Superior temporal gyrus (tissue), 1 donor: ENCODE measurements around the gene CDK14.
"Not testable (repeated sequence)": the region's sequence is repeated elsewhere in the genome, so short reads cannot be mapped to it uniquely, and the experiment has no call there.

Source experiments
- DNase-seq: peaks from one replicate; pipeline ENCODE4 v3.0.0-alpha.2; 2016; ENCODE audit errors: extremely low spot score

CDK14 gene

GRCh38 chr7:90719155-90719554 lies 123.0 kb downstream of the CDK14 start:
- DNase-seq, result peak; percentile 35

GRCh38 chr7:90720984-90721760 lies 125.1 kb downstream of the CDK14 start:
- peak; percentile 12 for DNase-seq

- no peak for DNase-seq
These were observed 125.8 kb downstream of the CDK14 start for GRCh38 chr7:90721869-90722431.

- no peak for DNase-seq
These were observed 127.1 kb downstream of the CDK14 start for GRCh38 chr7:90723233-90723632.

- DNase-seq, result no peak
These were observed 127.7 kb downstream of the CDK14 start for GRCh38 chr7:90723866-90724265.

GRCh38 chr7:90726120-90726519 lies 130.0 kb downstream of the CDK14 start:
- DNase-seq, result peak; percentile 10

DNA sequence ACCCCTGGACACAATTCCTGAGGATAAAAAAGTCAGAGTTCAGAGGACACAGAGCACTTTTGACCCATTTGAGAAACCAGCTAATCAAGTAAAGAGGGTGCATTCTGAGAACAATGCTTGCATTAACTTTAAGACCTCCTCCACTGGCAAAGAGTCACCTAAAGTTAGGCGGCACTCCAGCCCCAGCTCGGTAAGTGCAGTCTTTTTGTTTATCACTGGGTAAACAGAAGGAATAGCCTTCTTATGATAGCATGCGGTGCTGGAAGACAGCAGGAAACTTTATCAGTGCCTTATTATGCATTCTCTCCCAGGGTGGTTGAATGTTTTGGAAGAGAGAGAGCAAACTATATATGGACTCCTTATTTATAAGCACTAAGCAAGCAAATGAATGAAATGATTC lies 130.5 kb downstream of the CDK14 start:
- peak; percentile 23 for DNase-seq

DNA sequence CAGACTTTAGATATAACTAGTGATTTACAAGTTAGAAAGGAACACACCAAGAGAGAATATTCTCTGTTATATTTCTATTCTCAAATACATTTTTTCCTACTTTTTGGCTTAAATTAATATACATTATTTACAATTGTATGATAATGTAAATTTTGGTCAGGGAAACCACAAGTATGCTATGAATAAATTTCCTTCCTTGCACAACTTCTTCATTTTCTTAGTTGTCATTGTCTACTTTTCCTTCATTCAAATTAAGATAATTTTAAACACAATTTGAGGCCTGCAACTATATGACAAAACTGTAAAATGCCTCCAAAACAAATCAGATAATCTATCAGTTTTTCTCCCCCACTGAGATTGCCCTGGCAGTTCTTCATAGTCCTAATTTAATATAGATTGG lies 131.3 kb downstream of the CDK14 start:
- DNase-seq, result no peak

DNA sequence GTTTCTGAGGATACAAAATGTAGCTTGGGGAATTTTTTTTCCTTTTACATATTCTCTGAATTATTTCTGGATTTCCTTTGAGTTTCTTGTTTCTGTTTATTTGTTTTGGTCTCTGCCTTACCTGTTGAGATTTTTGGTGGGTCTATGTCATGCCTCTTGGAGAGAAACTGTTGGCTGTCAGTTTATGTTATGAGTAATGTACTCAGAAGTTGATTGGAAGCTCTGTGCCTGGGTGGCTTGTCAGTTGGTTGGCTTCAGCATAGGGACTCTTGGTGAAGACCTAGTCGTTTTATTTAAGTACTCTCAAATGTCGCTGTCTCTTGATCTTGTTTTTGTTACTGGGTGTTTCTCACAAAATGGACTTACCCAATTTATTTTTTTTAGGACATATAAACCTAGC lies 132.4 kb downstream of the CDK14 start:
- no peak for DNase-seq

DNA sequence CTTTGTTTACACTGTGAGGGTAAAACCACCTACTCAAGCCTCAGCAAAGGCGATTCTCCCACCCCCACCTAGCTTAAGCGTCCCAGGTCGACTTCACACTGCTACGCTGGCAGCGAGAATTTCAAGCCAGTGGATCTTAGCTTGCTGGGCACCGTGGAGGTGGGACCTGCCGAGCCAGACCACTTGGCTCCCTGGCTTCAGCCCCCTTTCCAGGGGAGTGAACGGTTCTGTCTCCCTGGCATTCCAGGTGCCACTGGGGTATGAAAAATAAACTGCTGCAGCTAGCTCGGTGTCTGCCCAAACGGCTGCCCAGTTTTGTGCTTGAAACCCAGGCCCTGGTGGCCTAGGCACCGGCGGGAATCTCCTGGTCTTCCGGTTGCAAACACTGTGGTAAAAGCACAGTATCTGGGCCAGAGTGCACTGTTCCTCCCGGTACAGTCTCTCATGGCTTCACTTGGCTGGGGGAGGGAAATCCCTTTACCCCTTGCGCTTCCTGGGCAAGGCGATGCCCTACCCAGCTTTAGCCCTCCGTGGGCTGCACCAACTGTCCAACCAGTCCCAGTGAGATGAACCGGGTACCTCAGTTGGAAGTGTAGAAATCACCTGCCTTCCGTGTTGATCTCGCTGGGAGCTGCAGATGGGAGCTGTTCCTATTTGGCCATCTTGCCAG lies 139.6 kb downstream of the CDK14 start:
- DNase-seq, result not testable (repeated sequence)

DNA sequence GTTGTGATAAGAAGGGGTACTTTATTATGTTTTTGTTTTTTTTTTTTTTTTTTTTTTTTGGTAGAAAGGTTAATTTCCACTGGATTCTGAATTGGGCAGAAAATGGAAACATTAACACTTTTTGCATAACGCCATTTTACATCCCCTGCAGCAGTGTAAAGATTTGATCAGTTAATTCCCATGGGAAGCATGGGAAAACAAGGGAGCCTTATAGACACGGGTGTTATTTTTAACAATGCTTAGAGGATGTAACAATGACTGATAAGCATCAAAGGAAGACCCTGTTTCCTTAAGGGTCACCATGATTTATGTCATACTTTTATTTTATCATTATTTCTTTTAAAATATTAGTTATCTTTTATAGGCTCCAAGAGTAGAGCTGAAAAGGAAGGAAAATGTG lies 140.2 kb downstream of the CDK14 start:
- DNase-seq, result no peak

GRCh38 chr7:90736968-90737939 lies 141.1 kb downstream of the CDK14 start:
- DNase-seq, result no peak

DNA sequence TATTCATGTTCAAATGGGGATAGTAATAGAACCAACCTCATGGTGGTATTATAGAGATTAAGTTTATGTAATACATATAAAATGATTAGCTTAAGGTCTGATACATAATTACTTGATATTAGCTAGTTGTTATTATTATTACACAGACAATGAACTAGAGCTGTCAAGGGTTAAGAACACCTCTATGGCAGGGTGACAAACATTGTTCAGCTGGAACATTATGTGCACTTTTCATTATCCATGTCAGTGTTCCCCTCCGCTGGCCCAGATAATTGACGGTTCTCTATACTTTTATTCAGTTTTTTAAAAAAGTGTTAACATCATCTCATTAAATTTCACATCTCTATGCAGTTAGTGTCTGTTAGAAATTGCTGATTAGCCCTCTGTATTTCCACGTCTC lies 142.1 kb downstream of the CDK14 start:
- no peak for DNase-seq

- DNase-seq, result no peak
These were observed 143.6 kb downstream of the CDK14 start for GRCh38 chr7:90739716-90740115.

DNA sequence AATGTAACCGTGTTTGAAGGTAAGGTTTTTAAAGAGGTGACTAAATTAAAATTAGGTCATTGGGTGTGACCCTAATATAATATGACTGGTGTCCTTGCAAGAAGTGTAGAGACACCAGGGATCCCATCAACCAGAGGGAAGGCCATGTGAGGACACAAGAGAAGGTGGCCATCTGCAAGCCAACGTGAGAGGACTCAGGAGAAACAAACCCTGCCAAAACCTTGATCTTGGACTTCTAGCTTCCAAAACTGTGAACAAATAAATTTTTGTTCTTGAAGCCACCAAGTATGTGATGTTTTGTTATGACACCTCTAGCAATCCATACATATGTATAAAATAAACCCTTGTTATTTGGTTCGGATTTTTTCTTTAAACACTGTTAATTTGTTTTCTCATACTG lies 144.3 kb downstream of the CDK14 start:
- no peak for DNase-seq

DNA sequence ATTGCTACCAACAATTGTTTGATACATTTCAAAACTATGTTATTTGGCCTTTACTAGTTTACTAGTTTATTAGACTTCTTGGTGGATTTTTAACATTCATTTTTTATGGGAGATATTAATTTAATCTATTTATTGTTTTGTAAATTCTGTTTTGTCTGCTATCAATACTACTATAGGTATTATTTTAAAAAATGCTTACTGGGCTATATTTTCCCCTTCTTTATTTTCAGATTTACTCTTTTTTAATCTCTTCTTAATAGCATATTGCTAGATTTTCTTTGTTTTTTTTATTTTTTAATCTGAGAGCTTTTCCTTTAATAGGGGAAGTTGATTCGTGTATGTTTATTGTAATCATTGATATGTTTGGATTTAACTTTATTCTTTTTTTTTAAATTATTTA lies 147.5 kb downstream of the CDK14 start:
- DNase-seq, result no peak

DNA sequence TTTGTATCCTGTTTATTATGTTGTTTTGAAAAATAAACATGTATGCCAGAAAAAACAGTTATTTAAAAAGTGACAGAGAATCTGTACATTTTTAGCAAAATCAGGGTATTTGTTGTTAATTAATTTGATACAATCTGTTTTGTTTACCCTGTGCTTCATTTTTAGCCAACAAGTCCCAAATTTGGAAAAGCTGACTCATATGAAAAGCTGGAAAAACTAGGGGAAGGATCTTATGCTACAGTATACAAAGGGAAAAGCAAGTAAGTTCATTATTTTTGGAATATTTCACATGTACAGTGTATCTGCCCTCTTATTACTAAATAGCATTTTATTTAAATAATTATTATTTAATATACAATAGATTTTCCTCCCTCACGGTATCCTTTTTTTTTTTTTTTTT lies 151.4 kb downstream of the CDK14 start:
- DNase-seq, result no peak

DNA sequence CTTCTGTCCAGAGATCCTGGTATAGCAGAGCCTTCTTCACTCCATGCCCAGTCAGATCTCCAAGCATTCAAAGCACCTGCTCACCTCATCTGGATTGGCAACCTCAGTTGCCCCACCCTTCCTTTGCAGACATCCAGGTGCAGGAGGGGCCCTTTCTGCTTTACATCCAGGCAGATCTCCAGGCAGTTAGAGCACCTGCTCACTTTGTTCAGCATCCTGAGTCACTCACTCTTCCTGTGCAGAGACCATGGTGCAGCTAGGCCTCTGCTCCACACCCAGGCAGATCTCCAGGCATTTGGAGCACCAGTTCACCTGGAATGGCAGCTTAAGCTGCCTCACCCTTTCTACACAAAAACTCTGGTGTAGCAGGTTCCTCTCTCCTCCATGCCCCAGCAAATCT lies 153.1 kb downstream of the CDK14 start:
- no peak for DNase-seq

GRCh38 chr7:90749774-90750173 lies 153.7 kb downstream of the CDK14 start:
- DNase-seq, result no peak

GRCh38 chr7:90751595-90751994 lies 155.5 kb downstream of the CDK14 start:
- DNase-seq, result no peak

DNA sequence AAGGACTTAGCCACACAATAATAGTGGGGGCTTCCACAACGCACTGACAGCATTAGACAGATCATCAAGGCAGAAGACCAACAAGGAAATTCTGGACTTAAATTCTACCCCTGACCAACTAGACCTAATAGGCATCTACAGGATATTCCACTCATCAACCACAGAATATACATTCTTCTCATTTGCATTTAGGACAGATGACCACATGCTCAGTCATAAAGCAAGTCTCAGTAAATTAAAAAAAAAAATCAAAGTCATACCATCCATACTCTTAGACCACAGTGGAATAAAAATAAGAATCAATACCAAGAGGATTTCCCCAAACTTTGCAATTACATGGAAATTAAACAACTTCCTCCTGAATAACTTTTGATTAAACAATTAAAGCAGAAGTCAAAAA lies 155.9 kb downstream of the CDK14 start:
- DNase-seq, result no peak

DNA sequence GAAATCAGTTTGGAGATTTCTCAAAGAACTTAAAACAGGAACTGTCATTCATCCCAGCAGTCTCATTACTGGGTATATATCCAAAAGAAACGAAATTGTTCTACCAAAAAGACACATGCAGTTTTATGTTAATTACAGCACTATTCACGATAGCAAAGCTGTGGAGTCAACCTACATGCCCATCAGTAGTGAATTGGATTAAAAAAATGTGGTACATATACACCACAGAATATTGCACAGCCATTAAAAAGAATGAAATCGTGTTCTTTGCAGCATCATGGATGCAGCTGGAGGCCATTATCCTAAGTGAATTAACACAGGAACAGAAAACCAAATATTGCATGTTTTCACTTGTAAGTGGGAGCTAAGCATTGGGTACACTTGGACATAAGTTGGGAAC lies 158.9 kb downstream of the CDK14 start:
- no peak for DNase-seq
